NCI-H1930 (cell line): ENCODE results near the gene AUTS2.

Experiments
- DNase-seq, 2 experiments: peaks; one replicate each; lab custom pipeline; 2025; lab: John Stamatoyannopoulos, UW

Gene AUTS2

GRCh38 chr7:70068531-70068930 is 470.3 kb downstream of the AUTS2 start:
- no peak for DNase-seq

GRCh38 chr7:70069977-70070376 is 471.7 kb downstream of the AUTS2 start:
- no peak for DNase-seq

GRCh38 chr7:70071766-70072165 is 473.5 kb downstream of the AUTS2 start:
- DNase-seq, result no peak

GRCh38 chr7:70072220-70072619 is 473.9 kb downstream of the AUTS2 start:
- no peak for DNase-seq

- no peak for DNase-seq
These were observed 478.1 kb downstream of the AUTS2 start for GRCh38 chr7:70076325-70076724.

GRCh38 chr7:70082099-70082611 is 483.9 kb downstream of the AUTS2 start:
- no peak for DNase-seq

- no peak for DNase-seq
These were observed 493.1 kb downstream of the AUTS2 start for GRCh38 chr7:70091362-70091761.

GRCh38 chr7:70092314-70093204 is 494.3 kb downstream of the AUTS2 start:
- DNase-seq, result no peak

- DNase-seq, result peak; percentile 46 to 54
These were observed 495.1 kb downstream of the AUTS2 start for GRCh38 chr7:70093205-70093904.

- DNase-seq, result no peak
These were observed 496.6 kb downstream of the AUTS2 start for GRCh38 chr7:70094831-70095230.

- DNase-seq, result no peak
These were observed 499.4 kb downstream of the AUTS2 start for GRCh38 chr7:70097645-70098044.

- DNase-seq, result no peak
These were observed 499.9 kb downstream of the AUTS2 start for GRCh38 chr7:70098133-70098561.

- DNase-seq, result no peak
These were observed 500.8 kb downstream of the AUTS2 start for GRCh38 chr7:70098905-70099672.

- no peak for DNase-seq
These were observed 506.0 kb downstream of the AUTS2 start for GRCh38 chr7:70104243-70104642.

GRCh38 chr7:70113078-70113477 is 514.8 kb downstream of the AUTS2 start:
- DNase-seq, result no peak

GRCh38 chr7:70113536-70113935 is 515.3 kb downstream of the AUTS2 start:
- no peak for DNase-seq

- DNase-seq, result no peak
These were observed 516.5 kb downstream of the AUTS2 start for GRCh38 chr7:70114806-70115205.

- no peak for DNase-seq
These were observed 518.0 kb downstream of the AUTS2 start for GRCh38 chr7:70116244-70116643.

- no peak for DNase-seq
These were observed 518.6 kb downstream of the AUTS2 start for GRCh38 chr7:70116867-70117266.

- DNase-seq, result no peak
These were observed 522.6 kb downstream of the AUTS2 start for GRCh38 chr7:70120851-70121250.

GRCh38 chr7:70131817-70132216 is 533.5 kb downstream of the AUTS2 start:
- DNase-seq, result no peak

GRCh38 chr7:70132226-70132851 is 534.1 kb downstream of the AUTS2 start:
- DNase-seq, result peak in 1 of 2 experiments; percentile 51
